CD14-positive monocyte (primary cell): ENCODE data around the gene ARHGEF19. TPM values are rescaled to one million over a fixed set of nuclear protein-coding genes. Genes with fewer than 3 reads are reported as not detected.
"Not testable (repeated sequence)": the region's sequence is repeated elsewhere in the genome, so short reads cannot be mapped to it uniquely, and the experiment has no call there.

Source experiments
- DNase-seq, 3 donors: peaks; one replicate each; pipeline ENCODE4 v3.0.0-alpha.2; 2011 to 2022
- H2AFZ ChIP-seq: 2 replicates; pipeline ENCODE4 v1.6.0; 2012; ENCODE audit warnings: mild to moderate bottlenecking, low read depth, low read length, inconsistent platforms; ENCODE audit not compliant: insufficient read depth, poor library complexity, severe bottlenecking
- H3K27ac ChIP-seq, 2 donors: 1 replicate in 1 of 2; 2 replicates in 1 of 2; pipeline ENCODE4 v1.5.1; 2012 to 2013; ENCODE audit warnings: low read length in 2 of 2, control low read depth in 1 of 2, inconsistent platforms in 1 of 2, low read depth in 1 of 2, mild to moderate bottlenecking in 1 of 2
- H3K27me3 ChIP-seq, 2 donors: one replicate each; pipeline versions ENCODE4 v1.6.0 to v1.6.1; 2011 to 2013; ENCODE audit warnings: low read length in 2 of 2; ENCODE audit not compliant: control insufficient read depth in 2 of 2, insufficient read depth in 2 of 2
- H3K36me3 ChIP-seq, 2 donors: replicated peaks in 1 of 2; 1 replicate in 1 of 2; 2 replicates in 1 of 2; pipeline versions ENCODE4 v1.5.1 to v1.6.1; 2012 to 2013; ENCODE audit warnings: low read length in 2 of 2, control low read depth in 1 of 2, inconsistent platforms in 1 of 2, mild to moderate bottlenecking in 1 of 2; ENCODE audit not compliant: insufficient read depth in 2 of 2, control insufficient read depth in 1 of 2
- H3K4me1 ChIP-seq, 2 donors: 1 replicate in 1 of 2; 2 replicates in 1 of 2; pipeline versions ENCODE4 v1.5.1 to v1.6.1; 2012 to 2013; ENCODE audit warnings: low read length in 2 of 2, control low read depth in 1 of 2, inconsistent platforms in 1 of 2, mild to moderate bottlenecking in 1 of 2, moderate library complexity in 1 of 2; ENCODE audit not compliant: insufficient read depth in 2 of 2, control insufficient read depth in 1 of 2
- H3K4me2 ChIP-seq: replicated peaks from 2 replicates; pipeline ENCODE3; 2012; ENCODE audit warnings: low read length, moderate library complexity, mild to moderate bottlenecking; ENCODE audit not compliant: poor library complexity, severe bottlenecking; ENCODE audit errors: extremely low read depth
- H3K4me3 ChIP-seq, 3 experiments: fragments of 200-600 bp in 1 of 3; sonication (generic) in 1 of 3; replicated peaks in 1 of 3; 1 replicate in 2 of 3; 2 replicates in 1 of 3; pipeline ENCODE4 v1.5.1; 2011 to 2013; ENCODE audit warnings: low read length in 3 of 3, mild to moderate bottlenecking in 3 of 3, control low read depth in 2 of 3, low read depth in 2 of 3, inconsistent platforms in 1 of 3, moderate library complexity in 1 of 3
- H3K79me2 ChIP-seq: 2 replicates; pipeline ENCODE4 v1.6.0; 2012; ENCODE audit warnings: mild to moderate bottlenecking, control low read depth, inconsistent platforms, low read length, moderate library complexity; ENCODE audit not compliant: insufficient read depth
- H3K9ac ChIP-seq: 2 replicates; pipeline ENCODE4 v1.6.0; 2017; ENCODE audit warnings: low read length, mild to moderate bottlenecking; ENCODE audit not compliant: insufficient read depth, poor library complexity, severe bottlenecking
- H3K9me3 ChIP-seq, 2 donors: replicated peaks in 1 of 2; 1 replicate in 1 of 2; 2 replicates in 1 of 2; pipeline versions ENCODE4 v1.5.1 to v1.6.1; 2012 to 2013; ENCODE audit warnings: low read length in 2 of 2, control low read depth in 1 of 2; ENCODE audit not compliant: control insufficient read depth in 1 of 2, insufficient read depth in 1 of 2
- H4K20me1 ChIP-seq: 2 replicates; pipeline ENCODE4 v1.6.0; 2012; ENCODE audit warnings: mild to moderate bottlenecking, low read length, control low read depth, moderate library complexity; ENCODE audit not compliant: insufficient read depth
- H3K27ac Mint-ChIP-seq, 7 donors: one replicate each; pipeline ENCODE4 v1.8.0; 2020; ENCODE audit warnings: mild to moderate bottlenecking in 7 of 7, mixed read lengths in 7 of 7, moderate library complexity in 6 of 7, inconsistent platforms in 2 of 7
- H3K27me3 Mint-ChIP-seq, 3 donors: one replicate each; pipeline ENCODE4 v1.8.0; 2021 to 2022; ENCODE audit warnings: low read depth in 3 of 3, mild to moderate bottlenecking in 3 of 3, mixed read lengths in 3 of 3, moderate library complexity in 3 of 3, inconsistent platforms in 1 of 3
- H3K36me3 Mint-ChIP-seq, 2 donors: one replicate each; pipeline ENCODE4 v1.8.0; 2020; ENCODE audit warnings: mixed read lengths in 2 of 2, inconsistent platforms in 1 of 2, mild to moderate bottlenecking in 1 of 2
- H3K4me1 Mint-ChIP-seq: one replicate; pipeline ENCODE4 v1.8.0; 2020; ENCODE audit warnings: mild to moderate bottlenecking, mixed read lengths
- H3K4me3 Mint-ChIP-seq, 2 donors: one replicate each; pipeline ENCODE4 v1.8.0; 2020; ENCODE audit warnings: mild to moderate bottlenecking in 2 of 2, mixed read lengths in 2 of 2, moderate library complexity in 1 of 2
- H3K9me3 Mint-ChIP-seq, 7 donors: one replicate each; pipeline ENCODE4 v1.8.0; 2020 to 2022; ENCODE audit warnings: mixed read lengths in 7 of 7, mild to moderate bottlenecking in 6 of 7, moderate library complexity in 6 of 7, inconsistent platforms in 2 of 7
- WGBS: methylation state at CpG from one replicate; pipeline ENCODE4 v1.1.5; 2013; ENCODE audit warnings: missing lambda C conversion rate; ENCODE audit not compliant: insufficient coverage; 5-methylcytosine and 5-hydroxymethylcytosine counted together
- intact Hi-C, 2 donors: fragments of 100-400 bp; cut with micrococcal nuclease; formaldehyde crosslinking; loops; one replicate each; pipeline versions ENCODE4 v1.15.0 to v1.15.1; 2023
- polyA plus RNA-seq, 3 donors: library from polyadenylated mRNA; depleted of rRNA in 1 of 3; unstranded in 2 of 3; stranded (reverse) in 1 of 3; fragments of 300-500 nt in 2 of 3; fragments of >200 nt in 1 of 3; fragmentation: Illumina TruSeq in 2 of 3; gene quantifications; 1 replicate in 2 of 3; 2 replicates in 1 of 3; pipeline ENCODE4 v1.2.3, GENCODE V29; 2012 to 2021
- TF ChIP-seq, protein P1 (sequence below): fragments of 200-600 bp; IDR thresholded peaks from one replicate; pipeline ENCODE4 v1.8.0; 2022; ENCODE audit warnings: antibody characterized with exemption, mild to moderate bottlenecking

ARHGEF19 gene
- polyA plus RNA-seq, 3 donors: 2.2 to 7.9 (median 2.3) TPM

DNA sequence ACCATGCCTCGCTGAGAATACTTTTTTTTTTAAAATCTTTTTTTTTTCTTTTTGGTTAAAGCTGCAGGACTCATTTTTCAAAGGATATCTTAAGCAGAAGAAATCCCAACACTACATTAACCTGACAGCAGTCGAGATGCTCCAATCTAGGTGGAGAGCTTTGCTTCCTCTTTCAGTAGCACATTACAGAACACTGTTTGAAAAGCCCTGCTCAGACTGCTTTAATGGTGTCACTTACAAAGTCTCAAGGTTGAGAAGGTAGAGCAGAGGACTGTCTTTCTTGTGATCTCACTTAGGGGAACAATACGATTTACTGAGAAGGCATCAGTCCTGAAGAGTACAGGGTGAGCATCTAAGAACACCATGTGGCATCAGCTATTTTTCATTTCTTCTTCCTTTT is 45.5 kb upstream of the ARHGEF19 start:
- peaks cover 39 to 63% of the 10 kb centered on the region in 2 donors for H3K36me3 ChIP-seq
- no peaks in the 10 kb centered on the region for H3K9me3 ChIP-seq
- peaks cover 5% of the 10 kb centered on the region for H3K79me2 ChIP-seq
- no peaks in the 10 kb centered on the region for H3K27me3 Mint-ChIP-seq
- no peak overlapping the region for H2AFZ ChIP-seq
- H3K4me1 Mint-ChIP-seq: no peaks in the 10 kb centered on the region
- TF ChIP-seq, protein P1, sequence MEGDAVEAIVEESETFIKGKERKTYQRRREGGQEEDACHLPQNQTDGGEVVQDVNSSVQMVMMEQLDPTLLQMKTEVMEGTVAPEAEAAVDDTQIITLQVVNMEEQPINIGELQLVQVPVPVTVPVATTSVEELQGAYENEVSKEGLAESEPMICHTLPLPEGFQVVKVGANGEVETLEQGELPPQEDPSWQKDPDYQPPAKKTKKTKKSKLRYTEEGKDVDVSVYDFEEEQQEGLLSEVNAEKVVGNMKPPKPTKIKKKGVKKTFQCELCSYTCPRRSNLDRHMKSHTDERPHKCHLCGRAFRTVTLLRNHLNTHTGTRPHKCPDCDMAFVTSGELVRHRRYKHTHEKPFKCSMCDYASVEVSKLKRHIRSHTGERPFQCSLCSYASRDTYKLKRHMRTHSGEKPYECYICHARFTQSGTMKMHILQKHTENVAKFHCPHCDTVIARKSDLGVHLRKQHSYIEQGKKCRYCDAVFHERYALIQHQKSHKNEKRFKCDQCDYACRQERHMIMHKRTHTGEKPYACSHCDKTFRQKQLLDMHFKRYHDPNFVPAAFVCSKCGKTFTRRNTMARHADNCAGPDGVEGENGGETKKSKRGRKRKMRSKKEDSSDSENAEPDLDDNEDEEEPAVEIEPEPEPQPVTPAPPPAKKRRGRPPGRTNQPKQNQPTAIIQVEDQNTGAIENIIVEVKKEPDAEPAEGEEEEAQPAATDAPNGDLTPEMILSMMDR: no peak
- no CpG with 5 or more reads among the region's 3 CpGs for WGBS
- no peak overlapping the region for H3K27ac ChIP-seq
- peaks cover 61% of the 10 kb centered on the region for H4K20me1 ChIP-seq
- intact Hi-C loops: no loop called here
- no peak for DNase-seq
- no peaks in the 10 kb centered on the region for H3K9me3 Mint-ChIP-seq
- H3K4me3 ChIP-seq: no peak overlapping the region
- H3K36me3 Mint-ChIP-seq: peaks cover 38 to 40% of the 10 kb centered on the region in 2 donors
- no peak overlapping the region for H3K9ac ChIP-seq
- no peak overlapping the region for H3K4me2 ChIP-seq
- no peaks in the 10 kb centered on the region for H3K4me1 ChIP-seq
- H3K4me3 Mint-ChIP-seq: no peak overlapping the region
- H3K27ac Mint-ChIP-seq: no peak overlapping the region
- no peaks in the 10 kb centered on the region for H3K27me3 ChIP-seq

DNA sequence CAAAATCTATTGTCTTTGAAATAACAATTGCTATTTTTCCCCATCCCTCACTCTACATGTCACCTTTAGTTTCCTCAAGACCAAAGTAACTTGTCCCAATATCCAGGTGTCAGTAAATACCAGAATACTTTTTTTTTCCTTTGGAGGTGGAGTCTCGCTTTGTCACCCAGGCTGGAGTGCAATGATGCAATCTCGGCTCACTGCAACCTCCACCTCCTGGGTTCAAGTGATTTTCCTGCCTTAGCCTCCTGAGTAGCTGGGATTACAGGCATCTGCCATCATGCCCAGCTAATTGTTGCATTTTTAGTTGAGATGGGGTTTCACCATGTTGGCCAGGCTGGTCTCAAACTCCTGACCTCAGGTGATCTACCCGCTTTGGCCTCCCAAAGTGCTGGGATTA is 45.1 kb upstream of the ARHGEF19 start:
- peaks cover 41 to 43% of the 10 kb centered on the region in 2 donors for H3K36me3 Mint-ChIP-seq
- H3K27ac Mint-ChIP-seq, H3K4me3 ChIP-seq, H3K79me2 ChIP-seq, DNase-seq, H3K27me3 Mint-ChIP-seq, H3K4me3 Mint-ChIP-seq, H3K4me1 ChIP-seq, H3K4me1 Mint-ChIP-seq, H3K9me3 Mint-ChIP-seq, H3K9me3 ChIP-seq, H3K4me2 ChIP-seq, intact Hi-C loops, H3K27ac ChIP-seq, H2AFZ ChIP-seq, H3K27me3 ChIP-seq, H3K9ac ChIP-seq: not testable (repeated sequence)
- Histone ChIP-seq H4K20me1 (peaks cover 60% of the 10 kb centered on the region), H3K36me3 (peaks cover 43 to 64% of the 10 kb centered on the region in 2 donors)
- no CpG with 5 or more reads among the region's 3 CpGs for WGBS
